Common myeloid progenitor, CD34-positive (primary cell): ENCODE measurements around the gene SLC25A27. TPM values are rescaled to one million over a fixed set of nuclear protein-coding genes. Genes with fewer than 3 reads are reported as not detected.
A peak's percentile ranks its signal among the peaks of the same experiment; 100 is the strongest.

ENCODE experiments used
- CTCF ChIA-PET: fragments of 350-600 bp; sonication (Branson Sonifier 250); formaldehyde crosslinking; loops from one replicate; lab custom pipeline; 2021; ENCODE audit warnings: antibody characterized with exemption; lab: Charles Lee
- POLR2A ChIA-PET: fragments of 350-600 bp; sonication (Branson Sonifier 250); formaldehyde crosslinking; loops from one replicate; lab custom pipeline; 2021; ENCODE audit warnings: antibody characterized with exemption; lab: Charles Lee
- DNase-seq, 3 donors: peaks; one replicate each; pipeline versions ENCODE4 v3.0.0 to v3.0.0-alpha.2; 2013
- H3K27ac ChIP-seq, 2 experiments: 1 replicate in 1 of 2; 2 replicates in 1 of 2; pipeline ENCODE4 v1.7.0; 2013; ENCODE audit warnings: inconsistent platforms in 2 of 2, low read length in 2 of 2, mild to moderate bottlenecking in 2 of 2, low read depth in 1 of 2, moderate library complexity in 1 of 2; ENCODE audit not compliant: severe bottlenecking in 2 of 2, insufficient read depth in 1 of 2, poor library complexity in 1 of 2
- H3K27me3 ChIP-seq, 5 experiments: replicated peaks in 2 of 5; 1 replicate in 3 of 5; 2 replicates in 2 of 5; pipeline versions ENCODE4 v1.6.1 to v1.7.0; 2013; ENCODE audit warnings: low read length in 4 of 5, mild to moderate bottlenecking in 2 of 5, moderate library complexity in 2 of 5, inconsistent platforms in 1 of 5; ENCODE audit not compliant: insufficient read depth in 5 of 5, control insufficient read depth in 4 of 5
- H3K36me3 ChIP-seq, 4 experiments: 1 replicate in 2 of 4; 2 replicates in 2 of 4; pipeline versions ENCODE4 v1.6.1 to v1.7.0; 2013; ENCODE audit warnings: low read length in 3 of 4, control low read depth in 1 of 4, mild to moderate bottlenecking in 1 of 4; ENCODE audit not compliant: control insufficient read depth in 4 of 4, insufficient read depth in 4 of 4
- H3K4me1 ChIP-seq, 4 experiments: 1 replicate in 3 of 4; 2 replicates in 1 of 4; pipeline versions ENCODE4 v1.6.1 to v1.7.1; 2013; ENCODE audit warnings: low read length in 3 of 4, mild to moderate bottlenecking in 3 of 4, control low read depth in 1 of 4, inconsistent platforms in 1 of 4, moderate library complexity in 1 of 4; ENCODE audit not compliant: control insufficient read depth in 4 of 4, insufficient read depth in 4 of 4; ENCODE audit errors: control extremely low read depth in 1 of 4
- H3K4me3 ChIP-seq, 7 experiments: 1 replicate in 4 of 7; 2 replicates in 3 of 7; pipeline versions ENCODE4 v1.5.1 to v1.7.0; 2013; ENCODE audit warnings: mild to moderate bottlenecking in 7 of 7, low read length in 6 of 7, moderate library complexity in 6 of 7, inconsistent platforms in 2 of 7, low read depth in 2 of 7, control low read depth in 1 of 7; ENCODE audit not compliant: insufficient read depth in 4 of 7, control insufficient read depth in 1 of 7; ENCODE audit errors: extremely low read depth in 1 of 7
- H3K9me3 ChIP-seq, 5 experiments: 1 replicate in 4 of 5; 2 replicates in 1 of 5; pipeline versions ENCODE4 v1.6.1 to v1.7.1; 2013; ENCODE audit warnings: low read length in 4 of 5, mild to moderate bottlenecking in 2 of 5, inconsistent platforms in 1 of 5, low read depth in 1 of 5, moderate library complexity in 1 of 5; ENCODE audit not compliant: control insufficient read depth in 4 of 5, insufficient read depth in 2 of 5; ENCODE audit errors: control extremely low read depth in 1 of 5
- WGBS: methylation state at CpG from one replicate; pipeline ENCODE4 v1.1.5; 2013; ENCODE audit not compliant: insufficient coverage; 5-methylcytosine and 5-hydroxymethylcytosine counted together
- polyA plus RNA-seq: library from polyadenylated mRNA; unstranded; fragments of 120-200 nt; gene quantifications from one replicate; pipeline ENCODE4 v1.2.1, GENCODE V29; 2013

SLC25A27 gene
- 47.9 TPM for polyA plus RNA-seq

GRCh38 chr6:46652603-46653438 lies at the start of gene SLC25A27, which contains the start of gene CYP39A1:
Gene SLC25A27, plus strand, starts transcription at chr6:46652975. Its CDS starts 218 bp downstream, at chr6:46653193.
Gene CYP39A1, minus strand, starts transcription at chr6:46652818. Its CDS starts 236 bp downstream, at chr6:46652582.
- Histone ChIP-seq H3K36me3 (no peaks in the 10 kb centered on the region), H3K4me1 (peaks cover 5 to 15% (median 13%) of the 10 kb centered on the region in 4 experiments), H3K4me3 (peak within 1 kb of the TSS; percentile 68 to 95 (median 91)), H3K27me3 (peaks cover 0 to 6% (median 0%) of the 10 kb centered on the region in 5 experiments), H3K27ac (no peak within 1 kb of the TSS), H3K9me3 (no peaks in the 10 kb centered on the region)
- POLR2A ChIA-PET: no interaction called here
- peak; percentile 80 to 89 (median 84) for DNase-seq
- under 1% methylated on average over 61 of the region's 72 CpGs for WGBS
- CTCF ChIA-PET: no interaction called here

- ChIA-PET CTCF (no interaction called here), POLR2A (no interaction called here)
- Histone ChIP-seq H3K27ac (no peak overlapping the region), H3K9me3 (no peaks in the 10 kb centered on the region), H3K4me1 (no peaks in the 10 kb centered on the region), H3K36me3 (no peaks in the 10 kb centered on the region), H3K4me3 (no peak overlapping the region), H3K27me3 (no peaks in the 10 kb centered on the region)
- DNase-seq: no peak
- 100% methylated on average over 1 of the region's 3 CpGs for WGBS
Observed at GRCh38 chr6:46605091-46605797, 47.5 kb upstream of the SLC25A27 start.

- Histone ChIP-seq H3K9me3 (no peaks in the 10 kb centered on the region), H3K27ac (no peak overlapping the region), H3K4me3 (no peak overlapping the region), H3K27me3 (no peaks in the 10 kb centered on the region), H3K36me3 (no peaks in the 10 kb centered on the region), H3K4me1 (no peaks in the 10 kb centered on the region)
- WGBS: 100% methylated on average over 1 of the region's 3 CpGs
- CTCF ChIA-PET: no interaction called here
- DNase-seq: no peak
- POLR2A ChIA-PET: no interaction called here
Observed at GRCh38 chr6:46606338-46606737, 46.4 kb upstream of the SLC25A27 start.

DNA sequence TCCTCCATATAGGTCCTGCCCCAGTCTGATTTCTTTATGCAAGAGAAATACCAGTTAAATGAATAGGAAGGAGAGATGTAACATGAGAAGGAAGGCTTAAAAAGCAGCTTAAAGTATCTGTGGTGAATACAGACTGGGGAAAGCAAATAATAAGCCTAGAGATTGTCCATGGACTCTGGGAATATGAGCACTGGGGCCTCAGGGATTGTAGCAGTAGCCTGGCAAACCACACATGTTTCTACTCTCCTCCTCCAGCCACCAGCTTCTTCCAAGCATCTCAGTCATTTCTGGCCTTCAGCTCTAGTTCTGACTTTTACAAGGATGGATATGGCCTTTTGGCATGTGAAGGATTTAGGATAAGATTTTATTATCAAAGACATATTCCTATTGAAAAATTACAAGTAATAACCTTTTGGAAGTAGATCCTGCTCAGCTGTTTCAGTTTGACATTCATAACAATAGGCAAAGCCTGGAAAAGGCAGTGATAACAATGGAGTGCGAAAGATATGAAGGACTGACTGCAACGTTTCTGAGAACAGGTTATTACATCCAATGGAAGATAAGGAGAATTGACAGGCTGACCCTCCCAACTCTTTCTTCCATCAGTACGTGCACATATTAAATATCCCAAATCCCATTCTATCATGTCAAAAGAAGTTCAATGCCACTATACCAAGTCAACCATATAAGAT lies 41.8 kb upstream of the SLC25A27 start:
- DNase-seq: no peak
- 60% methylated on average over 1 of the region's 3 CpGs for WGBS
- H3K9me3 ChIP-seq: peaks cover 0 to 1% (median 0%) of the 10 kb centered on the region in 5 experiments
- H3K27ac ChIP-seq: no peak overlapping the region
- POLR2A ChIA-PET: no interaction called here
- H3K36me3 ChIP-seq: no peaks in the 10 kb centered on the region
- no peak overlapping the region for H3K4me3 ChIP-seq
- no peaks in the 10 kb centered on the region for H3K27me3 ChIP-seq
- H3K4me1 ChIP-seq: no peaks in the 10 kb centered on the region
- CTCF ChIA-PET: no interaction called here

- no peak for DNase-seq
- Histone ChIP-seq H3K36me3 (no peaks in the 10 kb centered on the region), H3K4me3 (no peak overlapping the region), H3K27ac (no peak overlapping the region), H3K27me3 (no peaks in the 10 kb centered on the region), H3K9me3 (peaks cover 0 to 1% (median 0%) of the 10 kb centered on the region in 5 experiments), H3K4me1 (no peaks in the 10 kb centered on the region)
- 100% methylated on average over 1 of the region's 2 CpGs for WGBS
- ChIA-PET CTCF (interaction anchor here (0.7 kb wide), 1 partner anchor 10 kb away, joined by 3 read pairs; no protein-coding TSS in a partner anchor), POLR2A (interaction anchor here (0.6 kb wide), 1 partner anchor 10 kb away, joined by 4 read pairs; no protein-coding TSS in a partner anchor)
Observed at GRCh38 chr6:46612645-46613044, 40.1 kb upstream of the SLC25A27 start.

- H3K4me1 ChIP-seq: no peaks in the 10 kb centered on the region
- H3K9me3 ChIP-seq: peaks cover 0 to 1% (median 0%) of the 10 kb centered on the region in 5 experiments
- CTCF ChIA-PET: interaction anchor here (1.3 kb wide), 1 partner anchor 17 kb away, joined by 3 read pairs; no protein-coding TSS in a partner anchor
- H3K4me3 ChIP-seq: no peak overlapping the region
- H3K36me3 ChIP-seq: no peaks in the 10 kb centered on the region
- no peak for DNase-seq
- peaks cover 0 to 4% (median 0%) of the 10 kb centered on the region in 5 experiments for H3K27me3 ChIP-seq
- H3K27ac ChIP-seq: no peak overlapping the region
- POLR2A ChIA-PET: no interaction called here
- 100% methylated on average over 1 of the region's 1 CpG for WGBS
Observed at GRCh38 chr6:46618726-46619125, 34.0 kb upstream of the SLC25A27 start.
